ENCODE results near the gene GABRE.

GABRE gene

GRCh38 chrX:151988706-151989299 lies 14.3 kb upstream of the GABRE start:
- H3K4me3 ChIP-seq (ENCODE audit: low read depth, low read length) = no peak overlapping the region
- TF ChIP-seq CTCF (IDR thresholded peaks at IDR 0.05; ENCODE audit: borderline replicate concordance, insufficient read depth, low read depth, low read length) = no peak

- no peak overlapping the region for H3K4me3 ChIP-seq (ENCODE audit: low read depth, low read length)
- no peak for TF ChIP-seq CTCF (IDR thresholded peaks at IDR 0.05; ENCODE audit: borderline replicate concordance, insufficient read depth, low read depth, low read length)
Observed at GRCh38 chrX:151987108-151987507, 12.6 kb upstream of the GABRE start.

- no peak overlapping the region for H3K4me3 ChIP-seq (ENCODE audit: low read depth, low read length)
- TF ChIP-seq CTCF (IDR thresholded peaks at IDR 0.05; ENCODE audit: borderline replicate concordance, insufficient read depth, low read depth, low read length) = no peak
Observed at GRCh38 chrX:151985955-151986354, 11.5 kb upstream of the GABRE start.

- no peak for TF ChIP-seq CTCF (IDR thresholded peaks at IDR 0.05; ENCODE audit: borderline replicate concordance, insufficient read depth, low read depth, low read length)
- H3K4me3 ChIP-seq (ENCODE audit: low read depth, low read length) = no peak overlapping the region
Observed at GRCh38 chrX:151985531-151985930, 11.1 kb upstream of the GABRE start.

GRCh38 chrX:151984902-151985301 lies 10.4 kb upstream of the GABRE start:
- no peak for TF ChIP-seq CTCF (IDR thresholded peaks at IDR 0.05; ENCODE audit: borderline replicate concordance, insufficient read depth, low read depth, low read length)
- H3K4me3 ChIP-seq (ENCODE audit: low read depth, low read length) = no peak overlapping the region

- no peak for TF ChIP-seq CTCF (IDR thresholded peaks at IDR 0.05; ENCODE audit: borderline replicate concordance, insufficient read depth, low read depth, low read length)
- no peak overlapping the region for H3K4me3 ChIP-seq (ENCODE audit: low read depth, low read length)
Observed at GRCh38 chrX:151984328-151984727, 9.9 kb upstream of the GABRE start.

- H3K4me3 ChIP-seq (ENCODE audit: low read depth, low read length) = no peak overlapping the region
- no peak for TF ChIP-seq CTCF (IDR thresholded peaks at IDR 0.05; ENCODE audit: borderline replicate concordance, insufficient read depth, low read depth, low read length)
Observed at GRCh38 chrX:151983186-151983585, 8.7 kb upstream of the GABRE start.
